Measurements from ENCODE around the gene SLC22A23.
A peak's percentile ranks its signal among the peaks of the same experiment; 100 is the strongest.
"Not testable (repeated sequence)": the region's sequence is repeated elsewhere in the genome, so short reads cannot be mapped to it uniquely, and the experiment has no call there.

Gene SLC22A23

DNA sequence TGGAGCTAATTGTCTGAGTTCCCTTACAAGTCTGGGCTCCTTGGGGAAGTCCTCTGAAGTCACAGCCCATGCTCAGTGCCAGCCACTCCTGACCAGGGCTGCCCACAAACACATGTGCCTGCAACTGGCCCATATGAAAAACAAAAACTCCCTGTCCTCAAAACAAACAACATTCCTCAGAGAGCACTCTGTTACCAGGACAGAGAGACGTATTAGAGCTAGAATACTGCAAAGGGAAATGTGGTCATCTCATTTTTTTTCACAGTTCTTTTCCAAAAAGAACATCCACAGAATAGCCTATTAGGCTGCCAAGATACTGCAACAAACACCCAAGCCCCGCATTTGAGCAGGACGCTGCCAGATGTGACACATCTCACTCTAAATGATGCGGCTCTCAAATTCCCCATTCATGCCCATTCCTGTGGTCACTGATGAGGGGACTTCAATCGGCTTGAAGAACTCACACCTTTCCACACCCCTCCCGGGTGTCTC lies 71.1 kb downstream of the SLC22A23 start:
- no peak overlapping the region for H3K27ac ChIP-seq (ENCODE audit: low read length)
- no peaks in the 10 kb centered on the region for H3K27me3 ChIP-seq (ENCODE audit: insufficient read depth, low read length)
- H3K4me3 ChIP-seq (ENCODE audit: low read length), result no peak overlapping the region
- H3K36me3 ChIP-seq (ENCODE audit: insufficient read depth, low read depth, low read length), result no peaks in the 10 kb centered on the region
- no peaks in the 10 kb centered on the region for H3K9me3 ChIP-seq (ENCODE audit: insufficient read depth, low read depth, low read length)
- H3K9ac ChIP-seq (ENCODE audit: low read depth, low read length), result no peak overlapping the region
- no peaks in the 10 kb centered on the region; the same call in 1 of the 2 replicates for H3K4me1 ChIP-seq (ENCODE audit: insufficient read depth, low read length)

DNA sequence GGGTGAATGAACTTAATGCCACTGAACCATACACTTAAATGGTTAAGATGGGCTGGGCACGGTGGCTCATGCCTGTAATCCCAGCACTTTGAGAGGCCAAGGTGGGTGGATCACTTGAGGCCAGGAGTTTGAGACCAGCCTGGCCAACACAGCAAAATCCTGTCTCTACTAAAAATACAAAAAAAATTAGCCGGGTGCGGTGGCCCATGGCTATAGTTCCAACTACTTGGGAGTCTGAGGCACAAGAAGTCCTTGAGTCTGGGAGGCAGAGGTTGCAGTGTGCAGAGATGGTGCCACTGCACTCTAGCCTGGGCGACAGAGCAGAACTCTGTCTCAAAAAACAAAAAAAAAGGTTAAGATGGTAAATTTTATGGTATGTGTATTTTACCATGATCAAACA lies 71.7 kb downstream of the SLC22A23 start:
- H3K27me3 ChIP-seq (ENCODE audit: insufficient read depth, low read length); H3K4me3 ChIP-seq (ENCODE audit: low read length); H3K9me3 ChIP-seq (ENCODE audit: insufficient read depth, low read depth, low read length); H3K27ac ChIP-seq (ENCODE audit: low read length); H3K9ac ChIP-seq (ENCODE audit: low read depth, low read length); H3K4me1 ChIP-seq (ENCODE audit: insufficient read depth, low read length); H3K36me3 ChIP-seq (ENCODE audit: insufficient read depth, low read depth, low read length): not testable (repeated sequence)

DNA sequence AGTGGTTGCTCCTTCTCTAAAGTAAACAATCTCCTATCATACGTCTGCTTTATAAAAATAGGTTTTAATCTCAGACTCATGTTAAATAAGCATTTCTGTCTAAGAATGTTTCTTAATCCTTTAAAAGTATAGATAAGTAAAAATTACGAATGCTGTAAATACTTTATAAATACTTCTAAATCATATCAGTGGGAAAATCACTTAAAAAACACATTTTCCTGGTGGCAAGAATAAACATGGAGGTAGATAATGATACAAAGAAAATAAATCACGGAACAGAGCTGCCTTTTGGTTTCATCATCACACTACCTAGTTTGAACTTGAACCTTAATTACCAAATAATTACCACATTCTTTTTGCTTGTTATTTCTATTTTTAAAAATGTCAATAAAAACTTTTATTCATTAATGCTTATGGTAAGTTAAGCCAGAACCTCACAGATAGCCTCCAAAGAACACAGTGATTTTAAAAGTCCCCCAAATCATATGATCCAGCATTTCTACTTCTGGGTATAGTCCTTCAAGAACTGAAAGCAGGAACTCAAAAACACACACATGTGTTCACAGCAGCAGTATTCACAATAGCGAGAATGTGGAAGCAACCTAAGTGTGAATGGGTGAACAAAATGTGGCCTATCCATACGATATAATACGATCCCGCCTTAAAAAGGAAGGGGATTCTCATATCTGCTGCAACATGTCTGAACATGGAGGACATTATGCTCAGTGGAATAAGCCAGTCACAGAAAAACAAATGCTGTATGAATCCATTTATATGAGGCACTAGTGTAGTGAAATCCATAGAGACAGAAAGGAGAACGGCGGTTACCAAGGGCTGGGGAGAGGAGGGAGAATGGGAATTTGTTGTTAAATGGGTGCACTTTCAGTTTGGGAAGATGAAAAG lies 72.4 kb downstream of the SLC22A23 start:
- Histone ChIP-seq H3K36me3 (ENCODE audit: insufficient read depth, low read depth, low read length) (no peaks in the 10 kb centered on the region), H3K9me3 (ENCODE audit: insufficient read depth, low read depth, low read length) (no peaks in the 10 kb centered on the region), H3K4me1 (ENCODE audit: insufficient read depth, low read length) (peaks cover 2% of the 10 kb centered on the region; the same call in 1 of the 2 replicates), H3K4me3 (ENCODE audit: low read length) (no peak overlapping the region), H3K9ac (ENCODE audit: low read depth, low read length) (no peak overlapping the region), H3K27ac (ENCODE audit: low read length) (no peak overlapping the region), H3K27me3 (ENCODE audit: insufficient read depth, low read length) (no peaks in the 10 kb centered on the region)

DNA sequence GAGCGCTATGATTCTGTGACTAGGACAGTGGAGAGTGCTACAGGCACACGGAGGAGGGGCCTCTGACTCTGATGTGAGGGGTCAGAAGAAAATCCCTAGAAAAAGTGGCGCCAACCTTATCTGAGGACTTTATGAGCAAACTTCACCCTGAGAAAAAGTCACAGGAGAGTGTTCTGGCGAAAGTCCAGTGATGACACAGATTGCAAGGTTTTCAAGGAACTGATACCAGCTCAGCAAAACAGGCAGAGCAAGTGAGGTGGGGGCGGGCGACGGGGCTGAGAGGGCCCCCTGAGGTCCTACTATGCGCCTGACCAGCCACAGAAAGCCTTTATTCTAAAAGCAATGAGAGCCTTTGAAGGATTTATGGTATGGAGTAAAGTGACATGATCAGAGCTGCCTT lies 73.3 kb downstream of the SLC22A23 start:
- Histone ChIP-seq H3K36me3 (ENCODE audit: insufficient read depth, low read depth, low read length) (no peaks in the 10 kb centered on the region), H3K4me3 (ENCODE audit: low read length) (no peak overlapping the region), H3K27ac (ENCODE audit: low read length) (no peak overlapping the region), H3K4me1 (ENCODE audit: insufficient read depth, low read length) (peaks cover 6% of the 10 kb centered on the region; the same call in 1 of the 2 replicates), H3K9ac (ENCODE audit: low read depth, low read length) (no peak overlapping the region), H3K9me3 (ENCODE audit: insufficient read depth, low read depth, low read length) (no peaks in the 10 kb centered on the region), H3K27me3 (ENCODE audit: insufficient read depth, low read length) (no peaks in the 10 kb centered on the region)

DNA sequence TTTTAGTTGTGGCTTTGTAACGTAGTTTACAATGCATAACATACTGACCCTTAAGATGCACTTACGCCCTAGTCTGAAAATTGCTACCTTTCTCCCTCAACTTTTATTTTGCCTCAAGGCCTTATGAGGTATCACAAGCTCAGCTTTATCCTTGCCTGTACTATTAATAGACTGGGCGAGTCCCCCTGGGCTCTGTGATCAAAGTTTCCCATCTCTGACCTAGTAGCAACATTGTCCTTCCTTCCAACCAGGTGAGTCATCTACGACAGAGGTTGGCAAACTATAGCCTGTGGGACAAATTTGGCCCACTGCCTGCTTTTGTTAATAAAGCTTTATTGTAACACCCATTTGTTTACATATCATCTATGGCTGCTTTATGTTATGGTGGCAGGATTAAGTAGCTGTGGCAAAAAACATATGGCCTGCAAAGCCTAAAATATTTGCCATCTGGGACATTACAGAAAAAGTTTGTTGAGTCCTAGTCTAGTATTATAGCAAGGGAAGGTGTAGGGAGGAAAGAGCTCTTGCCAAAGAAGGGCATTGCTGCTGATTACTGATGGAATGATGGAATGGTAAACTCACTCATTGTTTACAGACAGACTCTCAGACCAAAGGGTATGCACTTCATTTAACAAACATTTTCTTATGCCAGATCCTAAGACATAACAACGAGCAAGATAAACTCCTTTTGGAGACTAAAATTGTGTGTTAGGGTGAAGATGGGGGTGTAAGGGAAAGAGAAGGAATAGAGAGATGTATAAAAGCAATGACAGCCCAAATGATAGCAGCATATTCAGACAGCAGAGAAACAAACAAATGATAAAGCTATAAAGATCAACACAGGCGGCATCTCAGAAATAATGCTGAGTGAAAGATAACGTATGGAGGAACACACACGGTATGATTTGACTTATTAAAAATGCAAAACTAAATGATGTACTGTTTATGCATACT lies 74.2 kb downstream of the SLC22A23 start:
- no peaks in the 10 kb centered on the region for H3K27me3 ChIP-seq (ENCODE audit: insufficient read depth, low read length)
- H3K27ac ChIP-seq (ENCODE audit: low read length), result no peak overlapping the region
- peaks cover 6% of the 10 kb centered on the region; the same call in 1 of the 2 replicates for H3K4me1 ChIP-seq (ENCODE audit: insufficient read depth, low read length)
- H3K4me3 ChIP-seq (ENCODE audit: low read length), result no peak overlapping the region
- no peaks in the 10 kb centered on the region for H3K9me3 ChIP-seq (ENCODE audit: insufficient read depth, low read depth, low read length)
- H3K36me3 ChIP-seq (ENCODE audit: insufficient read depth, low read depth, low read length), result no peaks in the 10 kb centered on the region
- H3K9ac ChIP-seq (ENCODE audit: low read depth, low read length), result no peak overlapping the region

DNA sequence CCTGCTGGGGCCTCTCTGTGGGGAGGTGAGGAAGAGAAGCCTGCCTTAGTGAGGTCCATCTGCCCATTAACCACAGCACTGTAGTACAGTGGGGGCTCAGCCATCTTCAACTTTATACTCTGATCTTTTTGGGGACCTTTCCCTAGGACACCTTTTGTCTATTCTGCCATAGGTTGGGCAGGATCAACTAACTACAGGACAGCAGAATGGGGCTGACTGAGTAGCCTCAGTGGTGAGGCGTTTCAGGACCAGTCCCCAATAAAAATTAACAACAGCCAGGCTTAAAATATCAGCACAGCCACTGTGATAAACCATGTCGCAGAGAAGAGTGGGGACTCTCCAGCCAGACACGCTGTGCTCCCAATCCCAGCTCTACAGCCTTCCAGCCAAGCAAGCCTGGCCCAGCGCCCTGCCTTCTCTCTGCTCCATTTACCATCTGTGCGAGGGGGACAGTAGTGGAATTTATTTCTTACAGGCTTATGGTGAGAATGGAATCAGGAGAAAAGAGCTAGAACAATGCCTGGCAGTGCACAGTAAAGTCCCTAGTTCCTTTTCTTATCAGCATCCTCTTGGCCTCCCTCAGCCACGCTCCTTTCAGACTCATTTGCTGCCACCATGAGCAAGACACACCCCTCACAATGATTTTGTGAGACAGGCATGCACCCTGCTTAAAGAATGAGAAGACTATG lies 75.5 kb downstream of the SLC22A23 start:
- H3K27me3 ChIP-seq (ENCODE audit: insufficient read depth, low read length), result no peaks in the 10 kb centered on the region
- H3K36me3 ChIP-seq (ENCODE audit: insufficient read depth, low read depth, low read length), result no peaks in the 10 kb centered on the region
- H3K4me3 ChIP-seq (ENCODE audit: low read length), result no peak overlapping the region
- H3K9me3 ChIP-seq (ENCODE audit: insufficient read depth, low read depth, low read length), result no peaks in the 10 kb centered on the region
- no peak overlapping the region for H3K9ac ChIP-seq (ENCODE audit: low read depth, low read length)
- H3K4me1 ChIP-seq (ENCODE audit: insufficient read depth, low read length), result peaks cover 6% of the 10 kb centered on the region; the same call in 1 of the 2 replicates
- H3K27ac ChIP-seq (ENCODE audit: low read length), result no peak overlapping the region

DNA sequence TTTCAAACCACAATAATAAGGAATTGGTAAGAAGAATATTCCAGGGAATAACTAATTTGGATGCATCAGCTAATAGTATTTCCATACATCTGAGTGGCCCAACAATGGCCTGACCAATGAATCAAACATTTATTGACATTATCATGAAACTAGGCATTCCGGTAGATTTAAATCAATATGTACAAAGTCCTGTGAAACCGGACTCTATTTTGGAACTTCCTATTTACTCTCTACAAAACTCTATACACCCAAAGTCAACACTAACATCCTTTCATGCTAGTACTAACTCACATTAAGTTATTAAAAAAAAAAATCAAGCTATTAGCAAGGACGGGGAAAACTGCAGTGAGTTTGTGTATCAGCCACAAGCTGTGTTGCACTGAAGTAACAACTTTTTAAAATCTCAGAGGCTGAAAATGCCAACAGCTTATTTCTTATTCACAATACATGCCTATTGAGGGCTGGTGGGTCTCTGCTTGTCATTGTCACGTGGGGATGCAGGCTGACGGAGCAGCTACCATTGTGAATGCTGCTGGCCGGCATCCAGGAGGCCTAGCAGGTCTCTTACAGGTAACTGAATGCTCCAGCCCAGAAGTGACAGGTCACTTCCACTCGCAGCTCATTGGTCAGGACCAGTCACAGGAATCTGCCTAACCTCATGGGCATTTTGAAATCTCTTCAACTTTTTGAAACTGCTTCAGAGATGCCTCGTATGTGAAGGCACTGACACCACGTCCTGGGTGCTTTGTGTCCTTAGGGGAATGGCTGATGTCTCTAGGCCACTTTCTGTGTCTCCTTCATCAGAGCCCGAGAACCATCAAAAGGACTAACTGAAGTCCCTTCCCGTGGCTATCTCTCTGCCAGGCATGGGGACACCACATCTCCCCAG lies 76.3 kb downstream of the SLC22A23 start:
- Histone ChIP-seq H3K4me3 (ENCODE audit: low read length) (no peak overlapping the region), H3K27me3 (ENCODE audit: insufficient read depth, low read length) (no peaks in the 10 kb centered on the region), H3K9ac (ENCODE audit: low read depth, low read length) (no peak overlapping the region), H3K9me3 (ENCODE audit: insufficient read depth, low read depth, low read length) (no peaks in the 10 kb centered on the region), H3K36me3 (ENCODE audit: insufficient read depth, low read depth, low read length) (no peaks in the 10 kb centered on the region), H3K27ac (ENCODE audit: low read length) (no peak overlapping the region), H3K4me1 (ENCODE audit: insufficient read depth, low read length) (peaks cover 6% of the 10 kb centered on the region; the same call in 1 of the 2 replicates)

DNA sequence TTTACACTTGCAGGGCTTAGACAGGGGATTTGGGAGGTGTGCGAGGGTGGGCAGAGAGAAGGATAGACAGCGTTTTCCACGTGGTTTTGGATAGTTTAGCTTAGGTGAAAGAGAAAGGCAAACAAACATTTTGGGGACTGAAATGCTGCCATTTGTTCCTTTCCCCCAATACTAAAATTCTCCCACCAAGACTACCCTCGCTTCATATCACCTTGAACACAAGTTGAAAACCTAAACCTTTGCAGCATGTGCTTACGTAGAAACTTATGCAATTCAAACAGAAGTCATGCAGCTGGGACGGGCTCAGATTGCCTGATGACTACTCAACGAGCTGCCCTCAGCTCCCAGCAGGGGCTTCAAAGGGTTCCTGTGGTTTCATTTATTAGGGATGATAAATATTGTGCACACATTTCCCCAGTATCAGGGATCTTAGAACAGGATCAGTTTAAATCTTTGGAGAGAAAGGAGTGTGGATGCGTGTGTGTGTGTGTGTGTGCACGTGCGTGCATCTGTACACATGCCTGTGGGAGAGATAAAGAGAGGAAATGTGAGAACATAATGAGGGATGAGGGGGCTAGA lies 77.3 kb downstream of the SLC22A23 start:
- no peak overlapping the region for H3K27ac ChIP-seq (ENCODE audit: low read length)
- 0 out of 2 replicates have a peak overlapping the region, but pooled peaks have one; percentile 15 for H3K9ac ChIP-seq (ENCODE audit: low read depth, low read length)
- peaks cover 6% of the 10 kb centered on the region; the same call in 1 of the 2 replicates for H3K4me1 ChIP-seq (ENCODE audit: insufficient read depth, low read length)
- no peaks in the 10 kb centered on the region for H3K9me3 ChIP-seq (ENCODE audit: insufficient read depth, low read depth, low read length)
- no peaks in the 10 kb centered on the region for H3K27me3 ChIP-seq (ENCODE audit: insufficient read depth, low read length)
- H3K4me3 ChIP-seq (ENCODE audit: low read length), result no peak overlapping the region
- no peaks in the 10 kb centered on the region for H3K36me3 ChIP-seq (ENCODE audit: insufficient read depth, low read depth, low read length)

DNA sequence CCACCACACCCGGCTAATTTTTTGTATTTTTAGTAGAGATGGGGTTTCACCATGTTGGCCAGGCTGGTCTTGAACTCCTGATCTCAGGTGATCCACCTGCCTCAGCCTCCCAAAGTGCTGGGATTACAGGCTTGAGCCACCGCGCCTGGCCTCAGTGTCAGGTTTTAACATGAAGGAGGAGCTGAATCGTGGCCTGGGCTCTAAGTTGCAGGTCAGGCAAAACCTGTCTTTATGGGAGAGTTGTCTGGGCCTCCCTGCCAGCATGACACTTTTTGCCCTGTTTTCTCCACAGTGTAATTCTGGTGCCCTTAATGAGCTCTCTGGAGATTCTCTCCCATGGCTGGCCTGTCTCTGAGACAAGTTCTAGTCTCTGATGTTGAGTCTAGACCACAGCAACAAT lies 78.0 kb downstream of the SLC22A23 start:
- H3K9ac ChIP-seq (ENCODE audit: low read depth, low read length); H3K4me1 ChIP-seq (ENCODE audit: insufficient read depth, low read length); H3K36me3 ChIP-seq (ENCODE audit: insufficient read depth, low read depth, low read length); H3K4me3 ChIP-seq (ENCODE audit: low read length); H3K27ac ChIP-seq (ENCODE audit: low read length); H3K27me3 ChIP-seq (ENCODE audit: insufficient read depth, low read length); H3K9me3 ChIP-seq (ENCODE audit: insufficient read depth, low read depth, low read length): not testable (repeated sequence)

DNA sequence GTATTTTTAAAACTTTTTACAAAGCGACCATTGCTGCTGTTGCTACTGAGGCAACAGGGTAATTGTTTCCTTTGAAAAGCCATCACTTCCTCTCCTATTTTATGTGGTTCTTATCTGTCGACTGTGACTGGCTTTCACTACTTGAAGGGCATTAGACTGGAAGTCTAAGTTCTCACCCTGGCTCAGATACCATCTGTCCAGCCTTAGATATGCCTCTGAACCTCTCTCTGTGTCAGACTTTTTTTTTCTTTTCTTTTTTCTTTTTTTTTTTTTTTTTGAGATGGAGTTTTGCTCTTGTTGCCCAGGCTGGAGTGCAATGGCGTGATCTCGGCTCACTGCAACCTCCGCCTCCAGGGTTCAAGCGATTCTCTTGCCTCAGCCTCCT lies 78.5 kb downstream of the SLC22A23 start:
- not testable (repeated sequence) for H3K4me3 ChIP-seq (ENCODE audit: low read length); H3K27ac ChIP-seq (ENCODE audit: low read length); H3K9ac ChIP-seq (ENCODE audit: low read depth, low read length); H3K36me3 ChIP-seq (ENCODE audit: insufficient read depth, low read depth, low read length); H3K4me1 ChIP-seq (ENCODE audit: insufficient read depth, low read length); H3K27me3 ChIP-seq (ENCODE audit: insufficient read depth, low read length); H3K9me3 ChIP-seq (ENCODE audit: insufficient read depth, low read depth, low read length)

Data from iPS-20b (cell line).